HEK293T (cell line): ENCODE measurements around the gene CCDC51.

Experiments used
- BHLHE40 ChIP-seq: fragments of 450-650 bp; IDR thresholded peaks from 2 replicates; pipeline ENCODE4 v1.6.1; 2016; ENCODE audit warnings: mild to moderate bottlenecking, moderate library complexity, borderline replicate concordance
- FOXA1 ChIP-seq: fragments of 450-650 bp; IDR thresholded peaks from 2 replicates; pipeline ENCODE4 v1.6.1; 2016; ENCODE audit warnings: mild to moderate bottlenecking
- SP1 ChIP-seq: fragments of 450-650 bp; IDR thresholded peaks from 2 replicates; pipeline ENCODE4 v1.6.1; 2017
- SUZ12 ChIP-seq: fragments of 450-650 bp; IDR thresholded peaks from 2 replicates; pipeline ENCODE4 v1.6.1; 2016; ENCODE audit warnings: mild to moderate bottlenecking
- TARDBP ChIP-seq: fragments of 450-650 bp; IDR thresholded peaks from 2 replicates; pipeline ENCODE4 v1.6.1; 2016
- ZNF384 ChIP-seq: fragments of 450-650 bp; IDR thresholded peaks from 2 replicates; pipeline ENCODE4 v1.6.1; 2016

DNA sequence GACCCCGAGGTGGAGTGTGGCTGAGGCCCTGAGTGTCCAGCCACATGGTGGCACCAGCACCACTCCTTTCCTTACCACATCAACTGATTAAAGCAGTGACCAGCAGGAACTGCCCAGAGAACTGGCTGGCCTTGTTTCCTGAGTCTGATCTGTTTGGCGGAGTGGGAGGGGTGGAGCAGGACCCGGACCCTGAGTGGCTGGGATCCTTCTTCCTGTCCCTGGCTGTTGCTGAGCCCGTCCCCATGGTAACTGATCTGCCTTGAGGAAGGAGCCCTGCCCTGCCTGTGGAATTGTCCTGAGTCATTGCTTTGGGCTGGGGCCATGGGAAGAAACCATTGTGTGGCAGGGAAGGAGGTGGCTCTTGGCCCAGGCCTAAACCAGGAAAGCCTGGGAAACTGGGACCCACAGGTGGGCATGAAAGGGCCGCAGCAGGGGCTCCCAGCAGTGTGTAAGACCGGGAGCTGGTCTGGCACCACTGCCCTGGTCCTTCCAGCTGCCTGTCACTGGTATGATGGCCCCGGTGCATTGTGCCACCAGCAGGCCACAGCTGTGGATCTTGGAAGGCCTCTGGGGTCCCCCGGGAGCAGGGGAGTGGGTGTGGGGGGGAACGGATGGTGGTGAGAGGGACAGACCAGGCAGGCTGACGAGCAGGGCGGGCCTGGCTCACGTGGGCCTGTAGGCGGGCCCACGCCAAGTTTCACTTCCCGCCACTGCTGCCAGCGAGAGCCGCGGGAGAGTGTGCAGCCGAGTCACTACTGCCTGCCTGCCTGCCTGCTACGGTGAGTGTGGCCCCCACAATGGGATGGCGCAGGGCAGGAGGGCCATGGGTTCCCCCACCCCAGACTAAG, 25.8 kb upstream of the CCDC51 start:
- TF ChIP-seq TARDBP (no peak), SUZ12 (no peak), FOXA1 (no peak), ZNF384 (no peak), BHLHE40 (no peak), SP1 (no peak)
